ENCODE data around the gene HIRA. TPM values are rescaled to one million over a fixed set of nuclear protein-coding genes. Genes with fewer than 3 reads are reported as not detected.

HIRA gene
- total and polyA plus RNA-seq, 2 of the 8 experiments (the other 6 are each of a cell fraction or from before 2014, with no cell fraction given): 34.9 to 67.2 TPM

DNA sequence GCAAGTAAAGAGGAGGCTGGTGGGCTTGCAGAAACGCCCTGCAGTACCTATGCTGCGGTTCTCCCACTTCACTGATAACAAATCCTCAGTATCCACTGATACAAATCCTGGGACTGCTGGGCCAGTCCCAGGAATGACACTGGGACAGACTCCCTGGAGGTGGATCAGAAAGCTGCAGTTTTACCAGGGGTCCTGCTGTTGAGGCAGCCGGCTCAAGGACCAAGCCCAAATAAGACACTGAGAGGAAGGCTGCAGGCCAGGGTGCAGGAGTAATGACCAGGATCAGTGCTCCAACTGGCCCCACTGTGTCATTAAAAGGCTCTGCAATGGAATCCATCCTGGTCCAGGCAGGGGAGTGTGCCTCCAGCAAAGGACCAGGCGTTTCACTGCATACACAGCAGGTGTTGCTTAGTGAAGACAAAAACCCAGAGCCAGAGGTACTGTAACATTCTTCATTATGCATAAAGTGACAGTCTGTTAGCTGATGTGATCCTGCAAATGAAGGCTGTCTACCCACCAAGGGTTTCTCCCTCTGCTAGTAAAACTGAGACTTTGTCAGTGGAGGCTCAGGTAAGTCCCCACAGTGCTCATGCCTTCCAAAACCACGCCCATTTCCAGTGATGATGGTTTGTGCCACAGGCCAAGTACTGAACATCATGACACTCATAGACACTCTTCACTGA, 17.3 kb upstream of the HIRA start:
- peaks cover 0 to 8% (median 3%) of the 10 kb centered on the region in 4 experiments; a peak in 2 of 7 replicates for H3K4me1 ChIP-seq (replicated peaks in 1 of 4; ENCODE audit: control insufficient read depth in 3 of 4, insufficient read depth in 4 of 4, low read length in 3 of 4)
- H3K79me1 ChIP-seq (ENCODE audit: low read depth, low read length): peaks cover 4% of the 10 kb centered on the region; the same call in 1 of the 2 replicates
- H4K8ac ChIP-seq (ENCODE audit: extremely low read depth, insufficient read depth, low read length): no peak overlapping the region
- H3K18ac ChIP-seq (ENCODE audit: extremely low read depth, low read length): no peak overlapping the region
- H2BK120ac ChIP-seq (replicated peaks; ENCODE audit: low read depth, low read length): no peak overlapping the region
- no peak overlapping the region for H3K4ac ChIP-seq (replicated peaks; ENCODE audit: insufficient read length, low read depth, low read length)
- H4K5ac ChIP-seq (ENCODE audit: insufficient read length, low read depth, low read length): no peak overlapping the region
- DNase-seq (ENCODE audit: low read depth in 1 of 2, low spot score in 2 of 2): no peak
- H3K79me2 ChIP-seq (ENCODE audit: control insufficient read depth in 1 of 2, insufficient read depth in 2 of 2, low read length in 2 of 2): peaks cover 3 to 29% of the 10 kb centered on the region in 2 experiments; a peak in 3 of 4 replicates
- peaks cover 18 to 28% of the 10 kb centered on the region in 2 experiments for H4K20me1 ChIP-seq (replicated peaks in 1 of 2; ENCODE audit: control insufficient read depth in 1 of 2, insufficient read depth in 2 of 2, low read length in 2 of 2)
- H3K14ac ChIP-seq (ENCODE audit: insufficient read length): no peak overlapping the region
- no peak for FAIRE-seq
- WGBS, 2 experiments (ENCODE audit: extremely low coverage in 1 of 2, insufficient coverage in 1 of 2, insufficient read length in 1 of 2, insufficient replicate concordance in 2 of 2, low coverage in 1 of 2, low lambda C conversion rate in 2 of 2, missing lambda C conversion rate in 1 of 2): 81% methylated on average over 5 of the region's 5 CpGs; no CpG with 5 or more reads in 1 of the 2 experiments
- peak overlapping the region; percentile 85 to 99 for H3K4me2 ChIP-seq (ENCODE audit: insufficient read depth in 1 of 2, low read depth in 2 of 2, low read length in 2 of 2)
- no peak overlapping the region for H2BK20ac ChIP-seq (ENCODE audit: low read length)
- POLR2A ChIA-PET (ENCODE audit: partially characterized antibody): interaction anchor here (1.2 to 6.7 kb wide), 5 partner anchors 9 to 35 kb away, joined by 3 to 127 read pairs (median 5); partner anchors contain the start of genes HIRA and MRPL40
- H4K91ac ChIP-seq (replicated peaks; ENCODE audit: insufficient read length, low read length): no peak overlapping the region
- H3K27ac ChIP-seq (ENCODE audit: low read depth, low read length): no peak overlapping the region
- no peaks in the 10 kb centered on the region for H3K9me3 ChIP-seq (ENCODE audit: insufficient read depth in 2 of 2, low read depth in 1 of 2, low read length in 1 of 2)
- H2BK12ac ChIP-seq (ENCODE audit: low read depth, low read length): no peak overlapping the region
- H2BK5ac ChIP-seq (ENCODE audit: low read depth, low read length): no peak overlapping the region; the same call in 1 of the 2 replicates
- CTCF ChIA-PET (ENCODE audit: partially characterized antibody): interaction anchor here (1.8 kb wide), 1 partner anchor 181 kb away, joined by 4 read pairs; no protein-coding TSS in a partner anchor
- H3K4me3 ChIP-seq (ENCODE audit: extremely low read depth in 1 of 4, insufficient read depth in 2 of 4, low read depth in 3 of 4, low read length in 4 of 4): peak overlapping the region; percentile 76 to 96 (median 92); a peak in 6 of 8 replicates
- H3K23me2 ChIP-seq (ENCODE audit: low read depth, low read length): peaks cover 7% of the 10 kb centered on the region; the same call in 1 of the 2 replicates
- H2AFZ ChIP-seq (ENCODE audit: low read length): no peak overlapping the region
- no peak overlapping the region for H3K56ac ChIP-seq (replicated peaks; ENCODE audit: insufficient read length, low read depth, low read length)
- H2AK5ac ChIP-seq (ENCODE audit: low read depth, low read length): no peak overlapping the region
- no peaks in the 10 kb centered on the region; a peak in 2 of 7 replicates for H3K27me3 ChIP-seq (replicated peaks in 1 of 4; ENCODE audit: control insufficient read depth in 3 of 4, extremely low read depth in 1 of 4, insufficient read depth in 3 of 4, low read length in 3 of 4)
- no peak overlapping the region for H2BK15ac ChIP-seq (ENCODE audit: low read length)
- no peak overlapping the region; a peak in 1 of 7 replicates for H3K9ac ChIP-seq (replicated peaks in 1 of 4; ENCODE audit: extremely low read depth in 1 of 4, low read depth in 3 of 4, low read length in 3 of 4)
- H3K36me3 ChIP-seq (ENCODE audit: control insufficient read depth in 2 of 4, insufficient read depth in 4 of 4, low read length in 3 of 4): peaks cover 4 to 28% (median 19%) of the 10 kb centered on the region in 4 experiments
- no peak overlapping the region for H3K23ac ChIP-seq (ENCODE audit: insufficient read length)
- TF ChIP-seq POLR2AphosphoS5 (IDR thresholded peaks at IDR 0.05; ENCODE audit: low read depth, low read length) (no peak), GABPA (IDR thresholded peaks at IDR 0.05; ENCODE audit: borderline replicate concordance, insufficient read depth, low read length) (no peak), SP1 (IDR thresholded peaks at IDR 0.05; ENCODE audit: low read depth, low read length) (no peak), POU5F1 (IDR thresholded peaks at IDR 0.05; ENCODE audit: low read depth, low read length) (no peak), POLR2A (IDR thresholded peaks at IDR 0.05; ENCODE audit: control extremely low read depth in 1 of 2, low read depth in 2 of 2, low read length in 2 of 2) (no peak; a peak in 2 of 3 replicates), SAP30 (IDR thresholded peaks at IDR 0.05; ENCODE audit: insufficient read depth, insufficient replicate concordance, low read length) (no peak), TCF12 (IDR thresholded peaks at IDR 0.05; ENCODE audit: low read depth, low read length) (no peak), FOSL1 (IDR thresholded peaks at IDR 0.05; ENCODE audit: insufficient read depth, low read depth, low read length) (no peak), RFX5 (IDR thresholded peaks at IDR 0.05; ENCODE audit: borderline replicate concordance, low read depth, low read length) (no peak), CBX8 (IDR thresholded peaks at IDR 0.05; ENCODE audit: borderline replicate concordance, low read depth, low read length) (no peak), RAD21 (IDR thresholded peaks at IDR 0.05 in 1 of 2, conservative IDR thresholded peaks at IDR 0.05 in 1 of 2; ENCODE audit: low read depth in 2 of 2, low read length in 2 of 2) (no peak), KDM4A (IDR thresholded peaks at IDR 0.05; ENCODE audit: low read depth, low read length, severe bottlenecking) (no peak)
